ENCODE measurements around the gene GGCX. TPM values are rescaled to one million over a fixed set of nuclear protein-coding genes. Genes with fewer than 3 reads are reported as not detected.

The GGCX gene
- total and polyA plus RNA-seq, 2 of the 13 experiments (the other 11 are each of a cell fraction or from before 2014, with no cell fraction given): 72.5 to 103 TPM

- TF ChIP-seq, protein P1, sequence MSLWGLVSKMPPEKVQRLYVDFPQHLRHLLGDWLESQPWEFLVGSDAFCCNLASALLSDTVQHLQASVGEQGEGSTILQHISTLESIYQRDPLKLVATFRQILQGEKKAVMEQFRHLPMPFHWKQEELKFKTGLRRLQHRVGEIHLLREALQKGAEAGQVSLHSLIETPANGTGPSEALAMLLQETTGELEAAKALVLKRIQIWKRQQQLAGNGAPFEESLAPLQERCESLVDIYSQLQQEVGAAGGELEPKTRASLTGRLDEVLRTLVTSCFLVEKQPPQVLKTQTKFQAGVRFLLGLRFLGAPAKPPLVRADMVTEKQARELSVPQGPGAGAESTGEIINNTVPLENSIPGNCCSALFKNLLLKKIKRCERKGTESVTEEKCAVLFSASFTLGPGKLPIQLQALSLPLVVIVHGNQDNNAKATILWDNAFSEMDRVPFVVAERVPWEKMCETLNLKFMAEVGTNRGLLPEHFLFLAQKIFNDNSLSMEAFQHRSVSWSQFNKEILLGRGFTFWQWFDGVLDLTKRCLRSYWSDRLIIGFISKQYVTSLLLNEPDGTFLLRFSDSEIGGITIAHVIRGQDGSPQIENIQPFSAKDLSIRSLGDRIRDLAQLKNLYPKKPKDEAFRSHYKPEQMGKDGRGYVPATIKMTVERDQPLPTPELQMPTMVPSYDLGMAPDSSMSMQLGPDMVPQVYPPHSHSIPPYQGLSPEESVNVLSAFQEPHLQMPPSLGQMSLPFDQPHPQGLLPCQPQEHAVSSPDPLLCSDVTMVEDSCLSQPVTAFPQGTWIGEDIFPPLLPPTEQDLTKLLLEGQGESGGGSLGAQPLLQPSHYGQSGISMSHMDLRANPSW (CRISPR knock-in tag; IDR thresholded peaks at IDR 0.05; ENCODE audit: borderline replicate concordance): no peak
- TF ChIP-seq ZFP90 (CRISPR knock-in tag; IDR thresholded peaks at IDR 0.05; ENCODE audit: borderline replicate concordance): 0 out of 2 replicates have a peak, but pooled peaks have one; percentile 8
- no peak for TF ChIP-seq HOXA9 (CRISPR knock-in tag; IDR thresholded peaks at IDR 0.05; ENCODE audit: borderline replicate concordance)
- no peak for TF ChIP-seq NFE2 (CRISPR knock-in tag; IDR thresholded peaks at IDR 0.05)
- TF ChIP-seq, protein P2, sequence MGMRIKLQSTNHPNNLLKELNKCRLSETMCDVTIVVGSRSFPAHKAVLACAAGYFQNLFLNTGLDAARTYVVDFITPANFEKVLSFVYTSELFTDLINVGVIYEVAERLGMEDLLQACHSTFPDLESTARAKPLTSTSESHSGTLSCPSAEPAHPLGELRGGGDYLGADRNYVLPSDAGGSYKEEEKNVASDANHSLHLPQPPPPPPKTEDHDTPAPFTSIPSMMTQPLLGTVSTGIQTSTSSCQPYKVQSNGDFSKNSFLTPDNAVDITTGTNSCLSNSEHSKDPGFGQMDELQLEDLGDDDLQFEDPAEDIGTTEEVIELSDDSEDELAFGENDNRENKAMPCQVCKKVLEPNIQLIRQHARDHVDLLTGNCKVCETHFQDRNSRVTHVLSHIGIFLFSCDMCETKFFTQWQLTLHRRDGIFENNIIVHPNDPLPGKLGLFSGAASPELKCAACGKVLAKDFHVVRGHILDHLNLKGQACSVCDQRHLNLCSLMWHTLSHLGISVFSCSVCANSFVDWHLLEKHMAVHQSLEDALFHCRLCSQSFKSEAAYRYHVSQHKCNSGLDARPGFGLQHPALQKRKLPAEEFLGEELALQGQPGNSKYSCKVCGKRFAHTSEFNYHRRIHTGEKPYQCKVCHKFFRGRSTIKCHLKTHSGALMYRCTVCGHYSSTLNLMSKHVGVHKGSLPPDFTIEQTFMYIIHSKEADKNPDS (CRISPR knock-in tag; IDR thresholded peaks at IDR 0.05): no peak
- TF ChIP-seq ZC3H4 (CRISPR knock-in tag; IDR thresholded peaks at IDR 0.05; ENCODE audit: borderline replicate concordance): no peak
- TF ChIP-seq SOX5 (CRISPR knock-in tag; IDR thresholded peaks at IDR 0.05; ENCODE audit: borderline replicate concordance): 0 out of 2 replicates have a peak, but pooled peaks have one; percentile 8
- TF ChIP-seq RORA (CRISPR knock-in tag; IDR thresholded peaks at IDR 0.05): no peak
- TF ChIP-seq MBNL3 (CRISPR knock-in tag; conservative IDR thresholded peaks at IDR 0.05): no peak
- TF ChIP-seq ZMAT5 (CRISPR knock-in tag; IDR thresholded peaks at IDR 0.05; ENCODE audit: borderline replicate concordance, low read depth): no peak
- no peak for TF ChIP-seq WIZ (CRISPR knock-in tag; IDR thresholded peaks at IDR 0.05)
- TF ChIP-seq PPARG (CRISPR knock-in tag; conservative IDR thresholded peaks at IDR 0.05): no peak
- no peak for TF ChIP-seq MEIS1 (CRISPR knock-in tag; IDR thresholded peaks at IDR 0.05; ENCODE audit: borderline replicate concordance)
- TF ChIP-seq HIC2 (CRISPR knock-in tag; IDR thresholded peaks at IDR 0.05; ENCODE audit: low read depth): no peak
- TF ChIP-seq ZNF180 (CRISPR knock-in tag; IDR thresholded peaks at IDR 0.05; ENCODE audit: borderline replicate concordance, low read depth): no peak
- peak; percentile 78 for TF ChIP-seq POLR2AphosphoS5 (IDR thresholded peaks at IDR 0.05; ENCODE audit: low read depth, low read length)
- peak; percentile 54; the same call in 1 of the 2 replicates for TF ChIP-seq POLR2G (IDR thresholded peaks at IDR 0.05; ENCODE audit: low read depth, low read length)
- peak; percentile 11; the same call in 1 of the 2 replicates for TF ChIP-seq MED1 (CRISPR knock-in tag; IDR thresholded peaks at IDR 0.05)
- no peak for TF ChIP-seq HOXA5 (CRISPR knock-in tag; IDR thresholded peaks at IDR 0.05)
- no peak for TF ChIP-seq ATF1 (CRISPR knock-in tag; IDR thresholded peaks at IDR 0.05)
- no peak for TF ChIP-seq ZNF737 (CRISPR knock-in tag; IDR thresholded peaks at IDR 0.05; ENCODE audit: borderline replicate concordance)
- TF ChIP-seq, protein P3, sequence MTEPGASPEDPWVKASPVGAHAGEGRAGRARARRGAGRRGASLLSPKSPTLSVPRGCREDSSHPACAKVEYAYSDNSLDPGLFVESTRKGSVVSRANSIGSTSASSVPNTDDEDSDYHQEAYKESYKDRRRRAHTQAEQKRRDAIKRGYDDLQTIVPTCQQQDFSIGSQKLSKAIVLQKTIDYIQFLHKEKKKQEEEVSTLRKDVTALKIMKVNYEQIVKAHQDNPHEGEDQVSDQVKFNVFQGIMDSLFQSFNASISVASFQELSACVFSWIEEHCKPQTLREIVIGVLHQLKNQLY (CRISPR knock-in tag; IDR thresholded peaks at IDR 0.05): no peak
- TF ChIP-seq HCFC1 (IDR thresholded peaks at IDR 0.05; ENCODE audit: low read depth, low read length): no peak
Measured at GRCh38 chr2:85577386-85578242, 16.3 kb upstream of the GGCX start, which contains the start of gene VAMP8 (continued).

Data from HepG2 (cell line).